GM23248 (cell line): Measurements from ENCODE around the gene BSPRY.

Source experiments
- EZH2 ChIP-seq: fragments of 200-600 bp; sonication (generic); IDR thresholded peaks from 2 replicates; pipeline ENCODE4 v1.6.1; 2018; ENCODE audit warnings: antibody characterized with exemption, mild to moderate bottlenecking; ENCODE audit not compliant: insufficient read depth, poor library complexity, severe bottlenecking
- EZH2phosphoT487 ChIP-seq: fragments of 200-600 bp; sonication (generic); IDR thresholded peaks from 2 replicates; pipeline ENCODE4 v1.6.1; 2018; ENCODE audit warnings: antibody characterized with exemption, moderate library complexity, mild to moderate bottlenecking, low read depth; ENCODE audit not compliant: insufficient read depth

GRCh38 chr9:113387560-113388230, 38.4 kb downstream of the BSPRY start:
- no peak for TF ChIP-seq EZH2
- TF ChIP-seq EZH2phosphoT487 = no peak
